HL-60 (cell line): ENCODE data around the gene MGAT4A.

ENCODE experiments used
- CTCF ChIP-seq: IDR thresholded peaks from one replicate; pipeline ENCODE4 v1.5.1; 2011; ENCODE audit warnings: low read length, control low read depth, inconsistent platforms; ENCODE audit not compliant: insufficient read depth
- GABPA ChIP-seq: IDR thresholded peaks from 2 replicates; pipeline ENCODE4 v1.6.1; 2012; ENCODE audit warnings: low read depth
- POLR2AphosphoS5 ChIP-seq: IDR thresholded peaks from 2 replicates; pipeline ENCODE4 v1.6.1; 2012; ENCODE audit warnings: low read depth
- REST ChIP-seq: IDR thresholded peaks from 2 replicates; pipeline ENCODE4 v1.6.1; 2012; ENCODE audit warnings: low read depth; ENCODE audit not compliant: insufficient replicate concordance
- SPI1 ChIP-seq: IDR thresholded peaks from 2 replicates; pipeline ENCODE4 v1.6.1; 2012; ENCODE audit warnings: low read depth, mild to moderate bottlenecking, borderline replicate concordance

DNA sequence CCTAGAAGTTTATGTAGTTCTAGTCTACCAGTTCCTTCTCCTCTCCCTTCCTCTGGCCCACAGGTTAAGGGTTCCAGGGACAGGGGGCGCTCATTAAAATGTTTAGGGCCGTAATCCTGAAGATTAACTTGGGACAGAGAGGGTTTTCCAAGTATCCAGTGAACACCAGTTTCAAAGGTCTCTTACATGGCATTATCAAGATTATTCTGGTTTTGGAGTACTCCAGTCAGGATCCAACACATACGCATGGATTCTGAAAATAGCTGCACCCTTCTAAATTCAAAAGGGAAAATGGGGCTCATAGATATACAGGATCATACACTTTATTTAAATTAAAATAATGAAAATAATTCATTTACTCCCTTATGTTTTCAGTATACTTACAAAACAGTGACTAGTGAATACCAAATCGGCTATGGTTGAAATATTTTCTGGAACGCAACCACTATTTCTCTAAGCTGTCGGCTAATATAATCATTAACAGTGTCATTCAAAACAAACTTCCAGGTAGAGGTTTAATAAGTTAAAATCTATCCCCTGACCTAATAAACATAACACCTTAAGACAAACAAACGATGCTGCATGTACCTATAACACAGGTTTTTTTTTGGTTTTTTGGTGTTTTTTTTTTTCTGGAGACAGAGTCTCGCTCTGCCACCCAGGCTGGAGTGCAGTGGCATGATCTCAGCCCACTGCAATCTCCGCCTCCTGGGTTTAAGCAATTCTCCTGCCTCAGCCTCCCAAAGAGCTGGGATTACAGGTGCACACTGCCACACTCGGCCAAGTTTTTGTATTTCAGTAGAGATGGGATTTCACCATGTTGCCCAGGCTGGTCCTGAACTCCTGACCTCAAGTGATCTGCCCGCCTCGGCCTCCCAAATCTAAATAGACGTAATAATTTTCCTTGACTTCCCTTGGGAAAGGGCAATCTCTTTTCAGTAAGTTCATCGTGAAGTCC lies 44.7 kb downstream of the MGAT4A start:
- TF ChIP-seq CTCF (no peak), POLR2AphosphoS5 (no peak), SPI1 (no peak), REST (no peak), GABPA (no peak)
